ENCODE results near the gene TSR3.

The TSR3 gene

DNA sequence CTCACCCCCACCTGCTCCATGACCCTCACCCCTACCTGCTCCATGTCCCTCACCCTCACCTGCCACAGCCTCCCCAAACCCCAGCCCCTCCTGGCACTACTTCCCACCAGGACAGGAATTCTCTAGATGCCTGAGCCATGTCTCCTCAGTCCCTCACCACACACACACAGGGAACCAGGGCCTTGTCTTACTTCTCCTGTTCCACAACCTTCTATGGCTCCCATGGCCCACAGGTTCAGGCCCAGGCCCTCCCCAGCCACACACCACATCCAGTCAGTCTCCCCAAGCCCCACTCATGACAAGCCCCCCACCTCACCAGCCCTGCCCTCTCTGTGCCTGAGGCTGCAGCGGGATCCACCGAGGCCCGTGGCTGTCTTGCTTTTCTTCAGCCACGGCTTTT, 45.3 kb downstream of the TSR3 start:
- no peak for DNase-seq

DNA sequence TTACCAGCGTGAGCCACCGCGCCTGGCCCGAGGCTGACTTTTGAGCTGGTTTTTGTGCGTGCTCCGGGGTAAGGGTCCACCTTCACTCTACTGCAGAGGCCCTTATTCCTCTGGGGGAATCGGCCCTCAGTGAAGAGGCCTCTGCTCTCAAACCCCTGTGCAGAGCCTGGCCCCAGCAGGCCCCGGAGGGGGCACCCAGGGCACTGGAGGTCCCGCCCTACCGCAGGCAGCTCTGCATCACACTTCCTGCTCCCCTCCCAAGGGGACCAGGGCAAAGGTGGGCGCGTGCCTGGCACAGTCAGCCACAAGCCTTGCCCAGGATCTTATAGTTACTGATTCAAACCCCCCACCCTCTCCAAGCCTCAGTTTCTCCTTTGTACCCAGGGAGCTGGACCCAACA, 45.9 kb downstream of the TSR3 start:
- DNase-seq, result no peak

DNA sequence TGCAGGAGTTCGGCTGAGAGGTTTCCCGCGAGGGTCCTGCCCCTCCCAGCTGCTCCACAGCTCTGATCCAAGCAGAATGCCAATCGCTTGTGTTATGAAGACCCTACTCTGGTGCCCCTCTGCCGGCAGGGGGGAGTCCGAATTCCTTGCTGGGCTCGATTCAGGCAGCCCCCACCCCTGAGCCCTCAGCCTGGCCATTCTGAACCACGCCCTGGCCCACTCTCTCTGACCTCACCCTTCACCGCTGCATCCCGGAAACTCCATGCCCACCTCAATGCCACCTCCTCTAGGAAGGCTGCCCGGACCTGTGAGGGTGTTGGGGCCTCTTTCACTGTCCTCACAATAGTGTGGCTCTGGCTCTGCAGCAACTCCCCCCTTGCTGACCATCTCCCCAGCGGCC, 50.1 kb downstream of the TSR3 start:
- DNase-seq, result no peak

DNA sequence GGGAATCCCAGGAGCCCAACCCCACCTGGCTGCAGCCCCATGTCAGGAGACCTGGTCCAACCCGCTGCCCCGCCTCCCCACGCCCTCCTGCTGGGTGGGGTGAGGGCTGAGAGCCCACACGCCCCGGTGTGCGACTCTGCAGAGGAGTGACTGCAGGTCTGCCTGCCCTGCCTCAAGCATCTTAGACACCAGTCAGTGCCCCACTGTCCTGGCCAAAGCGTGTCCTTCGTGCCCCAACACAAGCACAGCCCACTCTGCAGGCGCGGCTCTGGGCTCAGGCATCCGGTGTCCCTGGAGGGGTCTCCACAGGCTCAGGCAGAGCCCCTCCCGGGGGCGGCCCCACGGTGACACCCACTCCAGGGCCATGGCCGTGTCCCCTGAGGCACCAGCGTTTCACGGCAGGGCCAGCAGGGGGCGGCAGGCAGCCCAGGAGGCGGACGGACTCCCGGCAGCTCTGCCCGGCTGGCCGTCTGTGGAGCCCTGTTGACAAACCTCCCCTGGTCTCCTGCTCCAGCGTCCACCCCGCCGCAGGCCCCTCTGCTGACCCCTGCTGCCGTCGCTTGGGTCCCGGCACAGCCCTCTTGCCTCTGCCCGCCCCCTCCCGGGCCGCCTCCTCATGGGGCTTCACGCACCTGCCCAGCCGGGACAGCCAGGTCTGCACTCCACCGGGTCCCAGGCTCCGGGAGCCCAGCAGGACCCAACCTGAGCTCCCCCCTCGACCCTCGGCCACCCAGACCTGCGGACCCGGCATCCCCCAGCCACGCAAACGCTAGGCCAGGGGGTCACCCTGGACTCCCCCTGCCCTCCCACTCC, 50.8 kb downstream of the TSR3 start:
- DNase-seq, result peak; percentile 20

DNA sequence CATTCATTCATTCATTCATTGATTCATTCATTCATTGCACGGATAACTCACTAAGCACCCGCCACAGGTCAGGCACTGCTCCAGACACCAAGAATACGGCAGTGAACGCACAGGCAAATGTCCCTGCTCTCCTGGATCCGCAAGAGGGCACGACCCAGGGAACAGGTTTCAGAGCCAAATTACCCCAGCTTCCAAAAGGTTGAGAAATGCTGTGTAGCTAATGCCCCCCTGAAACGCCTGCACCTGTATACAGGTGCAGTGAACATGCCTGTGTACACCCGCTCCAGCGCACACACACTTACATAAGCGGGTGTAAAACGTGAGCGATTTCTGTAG, 51.8 kb downstream of the TSR3 start:
- no peak for DNase-seq
